ENCODE measurements around the gene TSEN15.

GRCh38 chr1:184049836-184050468, 1.6 kb upstream of the TSEN15 start:
- TF ChIP-seq FOXM1 (IDR thresholded peaks at IDR 0.05; ENCODE audit: low read depth) (no peak), FOXM1 (CRISPR knock-in tag; IDR thresholded peaks at IDR 0.05; ENCODE audit: low read depth) (no peak), CREB1 (IDR thresholded peaks at IDR 0.05) (no peak), CREB1 (CRISPR knock-in tag; IDR thresholded peaks at IDR 0.05) (no peak), CTCF (IDR thresholded peaks at IDR 0.05 in 2 of 3, conservative IDR thresholded peaks at IDR 0.05 in 1 of 3; ENCODE audit: insufficient read depth in 2 of 3, low read depth in 1 of 3, low read length in 3 of 3) (no peak), TSHZ1 (CRISPR knock-in tag; IDR thresholded peaks at IDR 0.05) (no peak), SIN3A (IDR thresholded peaks at IDR 0.05; ENCODE audit: borderline replicate concordance in 2 of 2, control insufficient read depth in 1 of 2, low read depth in 2 of 2, low read length in 2 of 2) (no peak), ZBTB2 (IDR thresholded peaks at IDR 0.05) (no peak), SP2 (IDR thresholded peaks at IDR 0.05; ENCODE audit: extremely low read depth, low read depth, low read length, poor library complexity, severe bottlenecking) (no peak), EGR1 (conservative IDR thresholded peaks at IDR 0.05) (no peak), ZNF140 (CRISPR knock-in tag; IDR thresholded peaks at IDR 0.05) (no peak), NFRKB (IDR thresholded peaks at IDR 0.05; ENCODE audit: low read depth) (no peak), JUND (IDR thresholded peaks at IDR 0.05; ENCODE audit: borderline replicate concordance, low read depth, low read length) (no peak), JUND (tag; IDR thresholded peaks at IDR 0.05; ENCODE audit: borderline replicate concordance, low read depth, low read length) (no peak), EHMT2 (IDR thresholded peaks at IDR 0.05) (no peak)

Measured in K562 (cell line).